ENCODE measurements around the gene YRDC. TPM values are rescaled to one million over a fixed set of nuclear protein-coding genes. Genes with fewer than 3 reads are reported as not detected.

The YRDC gene
- polyA plus RNA-seq, 1 donor from 2014 or later, result 14.9 TPM

DNA sequence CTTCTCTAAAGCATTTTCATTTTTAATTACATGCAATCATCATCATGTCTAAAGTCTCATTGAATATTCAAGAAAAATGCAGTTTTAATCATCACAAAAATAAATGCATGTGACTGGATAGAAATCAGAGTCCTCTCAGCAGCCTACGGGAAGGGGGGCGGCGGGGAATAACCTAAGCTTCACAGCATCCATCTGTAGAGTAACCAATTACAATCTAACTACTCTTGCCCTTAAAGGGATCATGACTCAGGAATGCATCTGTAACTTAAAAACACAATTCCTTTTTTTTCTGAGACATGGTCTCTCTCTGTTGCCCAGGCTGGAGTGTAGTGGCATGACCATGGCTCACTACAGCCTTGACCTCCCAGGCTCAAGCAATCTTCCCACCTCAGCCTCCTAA is 28.8 kb upstream of the YRDC start:
- no peak overlapping the region for H3K4me3 Mint-ChIP-seq
- H3K9me3 Mint-ChIP-seq, result no peaks in the 10 kb centered on the region
- H3K27me3 Mint-ChIP-seq, result no peaks in the 10 kb centered on the region
- H3K4me1 Mint-ChIP-seq, result no peaks in the 10 kb centered on the region
- H3K27ac Mint-ChIP-seq, result no peak overlapping the region
- H3K36me3 Mint-ChIP-seq, result peaks cover 13% of the 10 kb centered on the region

GRCh38 chr1:37831809-37832208 is 23.8 kb upstream of the YRDC start:
- Mint-ChIP-seq H3K36me3 (peaks cover 7% of the 10 kb centered on the region), H3K4me3 (no peak overlapping the region), H3K9me3 (no peaks in the 10 kb centered on the region), H3K4me1 (no peaks in the 10 kb centered on the region), H3K27ac (no peak overlapping the region), H3K27me3 (no peaks in the 10 kb centered on the region)

DNA sequence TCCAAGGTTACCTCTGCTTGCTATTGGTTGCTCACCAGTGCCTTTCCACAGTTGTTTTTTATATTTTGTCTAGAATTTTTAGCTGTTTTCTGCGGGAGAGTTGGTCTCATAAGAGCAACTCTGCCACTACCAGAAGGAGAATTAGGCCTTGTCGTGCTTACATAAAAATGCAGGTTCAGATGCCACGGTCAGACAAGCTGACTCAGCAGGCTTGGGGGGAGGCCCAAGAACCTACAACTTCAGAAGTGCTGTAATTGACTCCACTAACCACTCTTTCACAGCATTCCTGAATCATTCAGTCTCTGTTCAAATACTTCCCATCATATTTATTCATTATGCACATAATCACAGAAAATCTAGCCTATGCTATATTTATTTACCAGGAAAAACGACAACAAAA is 23.1 kb upstream of the YRDC start:
- Mint-ChIP-seq H3K9me3 (no peaks in the 10 kb centered on the region), H3K4me1 (no peaks in the 10 kb centered on the region), H3K27me3 (no peaks in the 10 kb centered on the region), H3K27ac (peak overlapping the region in 2 of 3 donors; percentile 12 to 62), H3K4me3 (no peak overlapping the region), H3K36me3 (peaks cover 7% of the 10 kb centered on the region)

DNA sequence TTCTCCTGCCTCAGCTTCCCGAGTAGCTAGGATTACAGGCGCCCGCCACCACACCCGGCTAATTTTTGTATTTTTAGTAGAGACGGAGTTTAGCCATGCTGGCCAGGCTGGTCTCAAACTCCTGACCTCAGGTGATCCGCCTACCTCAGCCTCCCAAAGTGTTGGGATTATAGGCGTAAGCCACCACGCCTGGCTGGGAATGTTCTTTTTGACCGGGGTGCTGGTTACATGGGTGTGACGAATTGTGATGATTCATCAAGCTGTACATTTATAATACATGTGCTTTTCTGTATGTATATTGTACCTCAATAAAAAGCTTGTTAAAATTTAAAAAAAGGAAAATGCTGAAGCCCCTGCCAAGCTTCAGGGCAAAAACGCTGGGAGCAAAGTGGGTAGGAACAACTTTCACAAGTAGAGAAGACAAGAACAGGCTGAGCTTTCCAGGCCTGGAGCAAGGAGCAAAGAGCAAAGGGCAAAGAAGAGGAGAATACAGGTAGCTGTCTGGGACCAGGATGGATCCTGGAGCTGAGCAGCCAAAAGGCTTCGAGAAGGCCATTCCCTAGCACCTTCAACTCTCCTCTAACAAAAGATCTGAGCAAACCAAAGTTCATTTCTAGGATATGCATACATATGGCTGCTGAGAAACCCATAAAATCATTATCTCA is 20.5 kb upstream of the YRDC start:
- Mint-ChIP-seq H3K36me3 (peaks cover 8% of the 10 kb centered on the region), H3K27ac (no peak overlapping the region)

DNA sequence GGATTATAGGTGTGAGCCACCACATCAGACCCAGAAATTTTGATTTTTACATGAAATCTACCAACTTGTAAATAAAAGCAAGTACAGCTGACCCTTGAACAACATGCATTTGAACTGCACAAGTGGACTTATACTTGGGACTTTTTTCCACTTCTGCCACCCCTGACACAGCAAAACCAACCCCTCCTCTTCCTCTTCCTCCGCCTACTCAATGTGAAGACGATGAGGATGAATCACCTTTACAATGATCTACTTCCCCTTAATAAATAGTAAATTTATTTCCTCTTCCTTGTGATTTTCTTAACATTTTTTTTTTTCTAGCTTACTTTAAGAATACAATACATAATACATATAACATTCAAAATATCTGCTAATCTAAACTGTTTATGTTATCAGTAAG is 17.5 kb upstream of the YRDC start:
- Mint-ChIP-seq H3K4me3 (no peak overlapping the region), H3K4me1 (peaks cover 2 to 6% (median 3%) of the 10 kb centered on the region in 3 donors), H3K27ac (no peak overlapping the region), H3K36me3 (peaks cover 12% of the 10 kb centered on the region), H3K9me3 (no peaks in the 10 kb centered on the region), H3K27me3 (no peaks in the 10 kb centered on the region)

More for the DNA sequence above, 20.5 kb upstream of the YRDC start:
- Mint-ChIP-seq H3K4me1 (peaks cover 0 to 4% (median 3%) of the 10 kb centered on the region in 3 donors), H3K4me3 (no peak overlapping the region), H3K27me3 (no peaks in the 10 kb centered on the region), H3K9me3 (no peaks in the 10 kb centered on the region)

GRCh38 chr1:37824001-37824400 is 16.0 kb upstream of the YRDC start:
- H3K27ac Mint-ChIP-seq, result no peak overlapping the region
- H3K36me3 Mint-ChIP-seq, result peaks cover 12% of the 10 kb centered on the region
- no peaks in the 10 kb centered on the region for H3K27me3 Mint-ChIP-seq
- no peak overlapping the region for H3K4me3 Mint-ChIP-seq
- H3K9me3 Mint-ChIP-seq, result no peaks in the 10 kb centered on the region
- peaks cover 9 to 13% (median 10%) of the 10 kb centered on the region in 3 donors for H3K4me1 Mint-ChIP-seq

GRCh38 chr1:37822906-37823815 is 15.2 kb upstream of the YRDC start:
- Mint-ChIP-seq H3K27ac (peak overlapping the region in 1 of 3 donors; percentile 57), H3K9me3 (no peaks in the 10 kb centered on the region), H3K4me3 (no peak overlapping the region), H3K27me3 (no peaks in the 10 kb centered on the region), H3K36me3 (peaks cover 12% of the 10 kb centered on the region), H3K4me1 (peaks cover 9 to 13% (median 10%) of the 10 kb centered on the region in 3 donors)

GRCh38 chr1:37821481-37821880 is 13.5 kb upstream of the YRDC start:
- H3K4me1 Mint-ChIP-seq, result peaks cover 9 to 13% (median 10%) of the 10 kb centered on the region in 3 donors
- no peaks in the 10 kb centered on the region for H3K9me3 Mint-ChIP-seq
- H3K27ac Mint-ChIP-seq, result no peak overlapping the region
- peaks cover 13% of the 10 kb centered on the region for H3K36me3 Mint-ChIP-seq
- H3K27me3 Mint-ChIP-seq, result no peaks in the 10 kb centered on the region
- no peak overlapping the region for H3K4me3 Mint-ChIP-seq

GRCh38 chr1:37817481-37817880 is 9.5 kb upstream of the YRDC start:
- no peak overlapping the region for H3K4me3 Mint-ChIP-seq
- peaks cover 5 to 11% (median 9%) of the 10 kb centered on the region in 3 donors for H3K4me1 Mint-ChIP-seq
- H3K27ac Mint-ChIP-seq, result peak overlapping the region in 1 of 3 donors; percentile 46
- peaks cover 5% of the 10 kb centered on the region for H3K36me3 Mint-ChIP-seq
- no peaks in the 10 kb centered on the region for H3K9me3 Mint-ChIP-seq
- H3K27me3 Mint-ChIP-seq, result no peaks in the 10 kb centered on the region

DNA sequence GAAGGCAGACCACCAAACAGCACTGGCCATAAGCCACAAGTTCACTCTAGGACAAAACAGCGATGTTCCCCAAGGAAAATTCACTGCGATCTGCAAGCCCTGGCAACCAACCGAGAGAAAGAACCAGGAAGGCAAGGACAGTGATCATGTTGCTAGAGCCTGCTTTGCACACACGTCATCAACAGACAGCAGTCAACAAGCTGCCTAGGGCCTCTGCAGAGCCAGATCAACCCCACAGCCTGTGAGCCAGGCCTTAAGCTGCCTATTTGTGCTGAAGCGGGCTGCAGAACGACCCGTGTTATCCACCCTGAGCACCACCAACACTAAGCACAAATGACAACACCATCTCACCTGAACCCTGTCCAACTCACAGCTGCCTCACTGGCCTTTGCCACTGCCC is 6.2 kb upstream of the YRDC start:
- Mint-ChIP-seq H3K36me3 (peaks cover 3% of the 10 kb centered on the region), H3K9me3 (no peaks in the 10 kb centered on the region), H3K4me3 (no peak overlapping the region), H3K4me1 (peaks cover 3 to 15% (median 10%) of the 10 kb centered on the region in 3 donors), H3K27ac (no peak overlapping the region), H3K27me3 (no peaks in the 10 kb centered on the region)

DNA sequence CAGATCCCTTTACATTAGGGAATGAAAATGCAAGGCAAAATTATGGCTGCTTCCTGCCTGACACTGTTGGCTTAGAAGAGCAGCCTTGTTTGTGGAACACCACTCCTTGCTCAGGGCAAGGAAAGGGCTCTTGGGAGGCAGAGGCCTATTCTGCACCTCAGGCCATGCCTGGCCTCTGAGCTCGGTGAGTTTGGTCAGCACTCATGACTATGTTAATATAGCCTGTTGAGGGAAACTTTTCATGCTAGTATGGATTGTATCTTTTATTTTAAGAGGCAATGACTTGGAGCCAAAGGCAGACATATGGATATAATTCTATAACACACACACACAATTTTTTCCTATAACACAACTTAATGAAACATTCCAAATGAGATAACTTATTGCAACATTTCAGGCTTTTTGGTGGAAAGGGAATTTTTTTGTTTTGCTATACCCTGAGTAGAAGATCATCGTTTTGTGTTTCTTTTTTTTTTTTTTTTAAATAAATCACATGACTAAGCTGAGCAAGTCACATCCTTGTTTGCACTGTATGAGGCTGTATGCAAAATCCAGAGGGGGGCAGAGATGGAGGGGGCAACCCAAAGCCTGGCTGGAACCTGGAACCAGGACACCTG is 5.6 kb upstream of the YRDC start:
- Mint-ChIP-seq H3K36me3 (peaks cover 3% of the 10 kb centered on the region), H3K27me3 (no peaks in the 10 kb centered on the region), H3K4me3 (no peak overlapping the region), H3K27ac (no peak overlapping the region), H3K9me3 (no peaks in the 10 kb centered on the region), H3K4me1 (peaks cover 9 to 15% (median 15%) of the 10 kb centered on the region in 3 donors)

DNA sequence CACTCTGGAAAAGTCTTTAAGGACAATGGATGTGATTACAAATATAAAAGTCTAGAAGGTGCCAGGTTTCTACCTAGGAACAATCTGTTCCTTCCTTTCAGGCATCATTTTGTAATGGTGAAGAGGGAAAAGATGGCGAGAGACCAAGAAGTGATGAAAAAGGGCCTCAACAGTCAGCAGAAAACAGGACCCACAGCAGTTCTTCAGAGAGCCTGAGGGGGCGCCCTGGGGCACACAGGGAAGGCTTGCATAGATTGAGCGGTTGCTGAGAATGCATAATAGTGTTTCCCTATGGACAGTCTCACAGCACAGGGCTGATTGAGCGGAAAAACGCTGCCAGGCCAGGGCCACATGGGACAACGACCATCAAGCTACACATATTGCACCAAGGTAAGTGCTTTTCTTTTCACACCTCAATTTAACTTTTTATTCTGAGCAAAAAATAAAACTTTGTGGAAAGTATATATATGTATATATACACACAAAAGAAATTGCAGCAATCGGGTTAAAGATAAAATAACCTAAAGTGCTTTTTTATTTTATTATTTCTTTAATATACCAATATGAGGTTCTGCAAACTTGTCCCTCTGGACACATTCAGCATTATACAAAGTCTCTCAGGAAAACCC is 3.1 kb upstream of the YRDC start:
- H3K4me3 Mint-ChIP-seq, result peak overlapping the region in 2 of 4 donors; percentile 50 to 90
- peak overlapping the region in 2 of 3 donors; percentile 31 to 78 for H3K27ac Mint-ChIP-seq
- no peaks in the 10 kb centered on the region for H3K27me3 Mint-ChIP-seq
- H3K36me3 Mint-ChIP-seq, result peaks cover 1% of the 10 kb centered on the region
- H3K4me1 Mint-ChIP-seq, result peaks cover 15 to 20% (median 15%) of the 10 kb centered on the region in 3 donors
- H3K9me3 Mint-ChIP-seq, result no peaks in the 10 kb centered on the region

- H3K4me3 Mint-ChIP-seq, result peak overlapping the region in 1 of 4 donors; percentile 90
- H3K27me3 Mint-ChIP-seq, result no peaks in the 10 kb centered on the region
- peaks cover 19 to 27% (median 21%) of the 10 kb centered on the region in 3 donors for H3K4me1 Mint-ChIP-seq
- H3K9me3 Mint-ChIP-seq, result no peaks in the 10 kb centered on the region
- H3K27ac Mint-ChIP-seq, result no peak overlapping the region
- H3K36me3 Mint-ChIP-seq, result peaks cover 1% of the 10 kb centered on the region
These were observed 1.9 kb upstream of the YRDC start for GRCh38 chr1:37809942-37810341.

DNA sequence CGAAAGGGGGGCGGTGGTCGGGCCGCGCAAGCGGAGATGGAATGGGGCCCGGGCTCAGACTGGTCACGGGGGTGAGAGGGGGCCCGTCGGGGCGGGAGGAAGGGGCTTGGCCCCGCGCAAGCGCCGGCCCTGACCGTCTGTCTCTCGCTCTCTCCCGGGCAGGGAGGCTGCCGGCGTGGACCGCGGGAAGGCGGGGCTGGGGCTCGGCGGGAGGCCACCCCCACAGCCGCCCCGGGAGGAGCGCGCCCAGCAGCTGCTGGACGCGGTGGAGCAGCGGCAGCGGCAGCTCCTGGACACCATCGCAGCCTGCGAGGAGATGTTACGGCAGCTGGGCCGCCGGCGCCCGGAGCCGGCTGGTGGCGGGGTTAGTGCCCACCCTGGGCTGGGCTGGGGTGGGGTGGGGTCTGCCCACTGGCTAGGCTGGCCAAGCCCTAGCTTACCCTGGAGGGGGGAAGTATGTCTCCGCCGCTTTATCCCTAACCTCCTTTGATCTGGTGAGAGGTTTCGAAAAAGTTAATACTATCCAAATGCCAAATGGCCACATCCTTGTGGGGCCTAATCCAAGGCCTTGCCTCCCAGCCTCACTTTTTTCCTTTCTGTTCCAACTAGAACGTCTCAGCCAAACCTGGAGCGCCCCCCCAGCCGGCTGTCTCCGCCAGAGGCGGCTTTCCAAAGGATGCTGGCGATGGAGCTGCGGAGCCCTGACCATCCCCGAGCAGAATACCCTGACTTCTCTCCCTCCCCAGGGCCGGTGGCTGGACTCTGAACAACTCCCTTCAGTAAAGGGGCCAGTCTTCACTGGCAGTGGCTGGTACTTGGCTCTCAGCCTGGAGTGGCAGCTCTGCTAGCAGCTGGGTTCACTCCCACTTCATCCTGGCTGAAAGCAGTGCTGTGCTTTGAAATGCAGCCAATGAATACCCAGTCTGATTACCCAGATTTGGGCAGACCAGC is 636 bp upstream of the YRDC start:
- peaks cover 19 to 27% (median 21%) of the 10 kb centered on the region in 3 donors for H3K4me1 Mint-ChIP-seq

More for the DNA sequence above, 636 bp upstream of the YRDC start:
- H3K27me3 Mint-ChIP-seq, result no peaks in the 10 kb centered on the region
- no peaks in the 10 kb centered on the region for H3K9me3 Mint-ChIP-seq
- H3K36me3 Mint-ChIP-seq, result peaks cover 1% of the 10 kb centered on the region
- peak overlapping the region; percentile 85 to 96 (median 90) for H3K27ac Mint-ChIP-seq
- H3K4me3 Mint-ChIP-seq, result peak overlapping the region; percentile 90 to 99 (median 93)

All from IgD-negative memory B cell (primary cell).